Fibroblast of skin of left biceps (primary cell): ENCODE data around the gene NPR1.
A peak's percentile ranks its signal among the peaks of the same experiment; 100 is the strongest.
"Not testable (repeated sequence)": the region's sequence is repeated elsewhere in the genome, so short reads cannot be mapped to it uniquely, and the experiment has no call there.

Experiments
- DNase-seq, 2 experiments: peaks; one replicate each; pipeline ENCODE4 v3.0.0-alpha.2; 2013; ENCODE audit warnings: low read depth in 2 of 2

NPR1 gene

DNA sequence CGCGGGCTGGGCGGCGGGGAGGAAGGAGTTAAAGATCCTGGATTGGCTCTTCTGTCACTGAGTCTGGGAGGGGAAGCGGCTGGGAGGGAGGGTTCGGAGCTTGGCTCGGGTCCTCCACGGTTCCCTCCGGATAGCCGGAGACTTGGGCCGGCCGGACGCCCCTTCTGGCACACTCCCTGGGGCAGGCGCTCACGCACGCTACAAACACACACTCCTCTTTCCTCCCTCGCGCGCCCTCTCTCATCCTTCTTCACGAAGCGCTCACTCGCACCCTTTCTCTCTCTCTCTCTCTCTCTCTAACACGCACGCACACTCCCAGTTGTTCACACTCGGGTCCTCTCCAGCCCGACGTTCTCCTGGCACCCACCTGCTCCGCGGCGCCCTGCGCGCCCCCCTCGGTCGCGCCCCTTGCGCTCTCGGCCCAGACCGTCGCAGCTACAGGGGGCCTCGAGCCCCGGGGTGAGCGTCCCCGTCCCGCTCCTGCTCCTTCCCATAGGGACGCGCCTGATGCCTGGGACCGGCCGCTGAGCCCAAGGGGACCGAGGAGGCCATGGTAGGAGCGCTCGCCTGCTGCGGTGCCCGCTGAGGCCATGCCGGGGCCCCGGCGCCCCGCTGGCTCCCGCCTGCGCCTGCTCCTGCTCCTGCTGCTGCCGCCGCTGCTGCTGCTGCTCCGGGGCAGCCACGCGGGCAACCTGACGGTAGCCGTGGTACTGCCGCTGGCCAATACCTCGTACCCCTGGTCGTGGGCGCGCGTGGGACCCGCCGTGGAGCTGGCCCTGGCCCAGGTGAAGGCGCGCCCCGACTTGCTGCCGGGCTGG lies at the start of gene NPR1:
Gene NPR1 (plus strand): TSS at position 170 of the 818 bp plus-strand sequence. CDS start 421 bp downstream, at position 591.
- no peak for DNase-seq

DNA sequence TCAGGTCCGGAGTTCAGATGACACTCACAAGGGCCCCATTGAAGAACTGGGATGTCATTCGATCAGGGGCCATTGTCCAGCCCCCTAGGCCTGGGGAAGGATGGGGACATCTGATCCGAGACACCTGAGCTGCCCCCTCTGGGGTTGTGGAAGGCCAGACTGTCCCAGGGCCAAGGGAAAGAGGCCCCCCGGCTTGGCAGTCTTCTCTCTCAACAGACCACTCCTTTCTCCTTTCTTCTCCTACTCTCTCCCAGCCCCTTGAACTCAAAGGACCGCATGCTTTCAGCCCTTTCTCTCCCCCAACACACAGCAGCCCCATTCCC lies 49.2 kb upstream of the NPR1 start:
- DNase-seq, result no peak

DNA sequence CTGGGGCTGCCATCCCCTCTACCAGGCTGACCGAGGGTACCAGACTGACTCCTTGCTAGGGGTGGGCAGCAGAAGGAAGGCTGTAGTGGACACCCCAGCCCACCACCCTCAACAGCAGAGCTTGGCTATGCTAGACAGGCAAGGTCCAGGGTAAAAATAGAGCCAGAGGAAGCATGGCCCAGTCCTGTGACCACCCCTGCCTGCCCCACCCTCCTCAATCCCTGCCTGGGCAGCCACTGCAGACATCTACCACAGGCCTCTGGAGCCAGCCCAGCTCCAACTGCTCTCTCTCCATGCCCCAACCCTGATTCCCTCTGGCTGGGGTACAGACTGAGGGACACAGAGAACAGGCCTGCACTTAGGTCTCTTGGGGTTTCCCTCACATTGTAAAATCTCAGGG lies 48.5 kb upstream of the NPR1 start:
- DNase-seq, result no peak

GRCh38 chr1:153630384-153630783 lies 48.1 kb upstream of the NPR1 start:
- DNase-seq, result no peak

DNA sequence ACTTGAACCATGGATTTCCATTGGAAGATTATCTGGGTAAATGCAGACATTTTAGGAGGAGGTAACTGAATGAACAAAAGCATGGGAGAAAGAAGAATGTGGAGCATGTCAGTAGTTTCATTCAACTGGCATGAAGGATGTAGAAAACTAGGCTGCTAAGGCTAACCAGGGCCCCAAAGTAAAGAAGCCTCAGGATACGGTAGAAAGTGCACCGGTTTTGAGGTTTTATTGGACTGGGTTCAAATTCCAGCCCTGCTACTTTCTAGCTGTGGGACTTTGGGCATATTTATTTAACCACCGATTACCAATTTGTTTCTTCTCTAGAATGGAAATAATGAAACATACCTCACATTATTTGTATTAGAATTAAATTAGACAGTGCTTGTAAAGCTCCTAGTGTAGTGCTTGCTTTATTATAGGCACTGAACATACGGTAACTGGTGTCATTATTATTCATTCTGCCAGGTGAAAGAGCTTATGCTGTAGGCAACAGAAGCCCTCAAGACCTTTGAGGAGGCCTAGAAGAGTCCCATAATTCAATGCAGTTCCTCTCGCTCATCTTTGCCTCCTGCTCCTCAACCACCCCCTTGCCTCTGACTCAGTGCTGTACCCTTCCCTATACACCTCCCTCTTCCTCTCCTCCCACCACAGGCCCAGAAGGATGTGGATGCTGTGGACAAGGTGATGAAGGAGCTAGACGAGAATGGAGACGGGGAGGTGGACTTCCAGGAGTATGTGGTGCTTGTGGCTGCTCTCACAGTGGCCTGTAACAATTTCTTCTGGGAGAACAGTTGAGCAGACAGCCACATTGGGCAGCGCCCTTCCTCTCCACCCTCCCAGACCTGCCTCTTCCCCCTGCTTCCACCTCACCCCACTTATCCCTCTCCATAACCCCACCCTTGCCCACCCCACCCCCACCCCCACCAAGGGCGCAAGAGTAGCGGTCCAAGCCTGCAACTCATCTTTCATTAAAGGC lies 47.2 kb upstream of the NPR1 start:
- DNase-seq, result no peak

DNA sequence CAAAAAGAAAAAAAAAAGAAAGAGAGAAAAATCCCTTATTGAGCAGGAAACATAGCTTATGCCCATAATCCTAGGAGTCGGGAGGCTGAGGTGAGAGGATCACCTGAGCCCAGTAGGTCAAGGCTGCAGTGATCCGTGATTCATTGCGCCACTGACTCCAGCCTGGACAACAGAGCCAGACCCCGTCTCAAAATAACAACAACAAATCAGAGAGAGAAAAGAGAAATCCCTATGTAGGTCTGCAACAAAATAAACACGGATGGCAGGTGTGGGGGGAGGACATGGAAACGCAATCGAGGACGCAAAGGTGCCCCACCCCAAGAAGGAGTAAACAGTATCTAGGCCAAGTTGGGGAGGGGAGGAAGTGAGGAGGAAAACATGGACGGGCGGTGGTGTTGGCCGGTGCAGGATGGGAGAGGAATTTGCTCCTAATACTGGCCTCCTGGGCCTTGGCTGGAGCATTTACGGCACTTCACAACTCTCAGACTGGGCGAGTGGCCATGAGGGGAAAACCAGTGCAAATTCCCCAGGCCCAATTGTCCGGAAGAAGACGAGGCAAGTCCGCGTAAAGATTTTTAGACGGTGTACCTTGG lies 45.2 kb upstream of the NPR1 start:
- no peak for DNase-seq

DNA sequence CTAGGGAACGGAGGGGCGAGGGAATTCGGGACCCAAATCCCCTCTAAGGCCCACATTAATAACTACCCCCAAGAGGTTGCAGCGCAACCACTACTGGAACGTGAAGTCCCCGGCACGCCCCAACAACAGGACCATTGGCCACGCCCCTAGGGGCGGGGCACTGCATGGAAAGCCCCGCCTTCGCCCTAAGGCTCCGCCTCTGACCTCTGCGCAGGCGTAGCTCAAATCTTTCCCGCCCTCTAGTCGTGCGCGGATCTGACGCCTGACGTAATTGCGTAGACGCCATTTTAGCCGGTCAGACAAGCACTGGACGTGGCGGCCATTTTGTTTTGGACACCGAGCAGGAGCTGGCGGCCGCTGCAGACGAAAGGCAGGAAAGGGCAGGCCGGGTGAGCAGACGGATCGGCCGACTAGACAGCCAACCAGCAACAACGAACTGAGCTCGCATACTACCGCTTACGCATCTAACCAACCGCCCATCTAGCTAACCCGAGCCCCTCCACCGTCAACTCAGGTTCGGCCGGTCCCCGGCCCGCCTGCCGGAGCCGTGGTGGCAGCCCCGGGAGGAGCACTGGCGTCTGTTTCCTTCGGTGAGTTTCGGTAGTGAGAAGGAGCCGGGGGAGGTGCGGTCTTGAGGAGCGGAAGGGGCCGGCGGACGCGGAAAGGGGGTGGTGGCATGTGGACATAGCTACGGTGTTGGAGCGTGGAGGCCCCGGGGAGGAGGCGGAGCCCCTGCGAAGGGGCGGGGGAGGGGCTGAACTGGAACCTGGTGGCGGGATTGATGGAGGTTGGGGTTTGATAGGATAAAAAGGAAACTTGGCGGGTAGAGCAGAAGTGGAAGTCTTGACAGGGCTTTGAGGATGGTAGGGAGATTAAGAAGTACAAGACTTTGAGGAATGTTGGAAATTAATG lies 44.5 kb upstream of the NPR1 start, which contains the start of gene CHTOP:
Gene CHTOP (plus strand): TSS at position 313 of the 912 bp plus-strand sequence. CDS start 2,523 bp downstream, outside the sequence.
- DNase-seq, result peak; percentile 96

DNA sequence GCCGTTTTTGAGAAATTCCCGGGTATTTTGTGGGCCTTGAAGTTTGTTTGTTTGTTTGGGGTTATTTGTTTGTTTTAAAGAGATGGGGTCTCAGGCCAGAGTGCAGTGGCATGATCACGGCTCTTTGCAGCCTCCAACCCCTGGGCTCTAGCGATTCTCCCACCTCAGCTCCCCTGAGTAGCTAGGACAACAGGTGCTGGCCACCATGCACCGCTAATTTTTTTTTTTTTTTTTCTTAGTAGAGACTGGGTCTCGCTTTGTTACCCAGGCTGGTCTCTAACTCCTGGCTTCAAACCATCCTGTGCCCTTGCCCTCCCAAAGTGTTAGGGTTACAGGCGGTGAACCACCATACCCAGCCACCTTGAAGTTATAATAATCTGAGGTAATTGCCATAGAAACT lies 42.6 kb upstream of the NPR1 start:
- no peak for DNase-seq

DNA sequence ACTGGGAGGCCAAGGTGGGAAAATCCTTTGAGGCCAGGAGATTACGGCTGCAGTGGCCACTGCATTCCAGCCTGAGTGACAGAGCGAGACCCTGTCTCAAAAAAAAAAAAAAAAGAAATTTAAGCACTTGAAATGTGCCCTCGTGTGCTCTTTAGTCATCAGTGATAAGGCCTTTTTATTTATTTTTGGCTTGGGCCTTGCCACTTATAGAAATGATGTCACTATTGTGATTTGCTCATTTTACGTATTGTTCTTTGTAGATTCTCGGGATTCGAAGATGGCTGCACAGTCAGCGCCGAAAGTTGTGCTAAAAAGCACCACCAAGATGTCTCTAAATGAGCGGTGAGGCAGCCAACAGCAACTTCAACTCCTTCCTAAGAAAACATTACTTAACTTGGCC lies 42.2 kb upstream of the NPR1 start:
- no peak for DNase-seq

- no peak for DNase-seq
These were observed 40.2 kb upstream of the NPR1 start for GRCh38 chr1:153638261-153638660.

DNA sequence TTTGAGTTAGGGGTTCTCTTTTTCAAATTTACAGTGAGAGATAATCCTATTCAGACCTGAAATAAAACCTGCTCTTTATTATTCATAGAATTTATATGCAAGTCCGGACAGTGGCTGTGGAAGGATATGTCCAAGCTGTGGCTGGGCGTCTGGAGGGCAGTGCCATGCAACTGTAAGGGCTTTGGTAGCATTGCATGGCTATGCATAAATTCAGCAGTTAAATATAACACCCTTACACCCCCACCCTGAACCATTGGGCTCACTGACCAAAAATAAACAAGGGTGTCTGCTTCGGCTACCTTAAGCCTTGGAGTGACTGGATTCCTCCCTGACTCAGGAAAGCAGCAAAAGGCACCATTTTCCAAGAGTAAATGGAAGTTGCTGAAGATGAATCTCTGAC lies 39.2 kb upstream of the NPR1 start:
- DNase-seq, result no peak

- not testable (repeated sequence) for DNase-seq
These were observed 38.3 kb upstream of the NPR1 start for GRCh38 chr1:153640213-153640612.

DNA sequence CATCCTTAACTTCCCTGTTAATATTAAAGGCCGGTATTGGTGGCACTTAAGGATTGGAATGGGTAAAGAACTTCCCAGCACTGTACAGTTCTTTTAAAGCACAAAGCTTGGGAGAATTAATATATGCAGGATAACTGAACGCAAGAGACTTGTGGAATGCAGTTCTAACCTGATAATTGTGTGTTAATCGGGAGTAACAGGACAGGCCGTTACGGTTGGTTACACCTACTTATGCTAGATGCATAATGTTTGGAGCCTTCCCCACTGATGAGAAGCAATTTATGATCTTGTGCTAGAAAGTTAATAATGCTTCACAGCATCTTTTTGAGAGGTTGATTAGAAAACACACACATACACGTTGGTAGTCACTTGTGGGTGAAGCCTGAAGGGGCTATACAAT lies 37.6 kb upstream of the NPR1 start:
- no peak for DNase-seq

DNA sequence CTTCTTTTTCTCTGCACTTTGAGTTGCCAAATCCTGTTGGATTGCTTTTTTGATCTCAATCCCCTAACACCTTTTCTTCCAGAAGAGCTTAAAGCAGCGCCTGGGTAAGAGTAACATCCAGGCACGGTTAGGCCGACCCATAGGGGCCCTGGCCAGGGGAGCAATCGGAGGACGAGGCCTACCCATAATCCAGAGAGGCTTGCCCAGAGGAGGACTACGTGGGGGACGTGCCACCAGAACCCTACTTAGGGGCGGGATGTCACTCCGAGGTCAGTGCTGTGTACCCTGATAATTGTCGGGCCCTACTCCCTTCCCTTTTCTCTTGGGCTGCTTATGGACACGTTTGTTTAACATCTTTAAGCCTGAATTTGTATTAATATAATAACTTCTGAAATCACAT lies 36.3 kb upstream of the NPR1 start:
- DNase-seq, result no peak

DNA sequence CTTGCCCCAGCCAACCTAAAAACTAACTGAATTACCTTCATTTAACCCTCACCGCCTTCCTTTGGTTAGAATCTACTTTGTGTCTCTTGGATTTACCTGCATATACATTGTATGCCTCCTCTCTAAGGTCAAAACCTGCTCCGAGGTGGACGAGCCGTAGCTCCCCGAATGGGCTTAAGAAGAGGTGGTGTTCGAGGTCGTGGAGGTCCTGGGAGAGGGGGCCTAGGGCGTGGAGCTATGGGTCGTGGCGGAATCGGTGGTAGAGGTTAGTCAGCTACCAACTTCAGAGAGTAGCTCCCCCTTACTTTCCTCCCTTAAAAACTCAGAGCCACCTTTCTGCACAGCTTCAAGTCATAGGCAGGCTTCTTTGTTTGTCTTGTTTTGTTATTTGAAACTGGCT lies 35.4 kb upstream of the NPR1 start:
- no peak for DNase-seq

DNA sequence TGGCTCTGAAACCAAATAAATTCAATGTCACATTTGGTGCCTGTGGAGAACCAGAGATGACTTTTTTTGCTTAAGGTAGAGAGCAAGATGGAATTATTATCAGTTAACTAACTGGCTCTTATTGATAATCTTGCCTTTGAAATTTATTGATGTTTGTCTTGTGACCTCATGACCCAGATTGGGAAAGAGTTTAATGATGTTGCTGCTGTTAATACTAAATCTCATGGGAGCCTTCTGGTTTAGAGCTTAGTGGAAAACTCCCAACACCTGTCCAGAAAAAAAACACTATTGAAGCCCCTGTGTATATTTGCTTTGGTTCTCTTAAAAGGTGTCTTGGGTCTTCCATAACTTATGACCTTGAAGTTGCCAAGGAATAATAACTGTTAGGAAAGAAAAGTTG lies 34.7 kb upstream of the NPR1 start:
- DNase-seq, result no peak

- DNase-seq, result no peak
These were observed 31.7 kb upstream of the NPR1 start for GRCh38 chr1:153646672-153647345.

DNA sequence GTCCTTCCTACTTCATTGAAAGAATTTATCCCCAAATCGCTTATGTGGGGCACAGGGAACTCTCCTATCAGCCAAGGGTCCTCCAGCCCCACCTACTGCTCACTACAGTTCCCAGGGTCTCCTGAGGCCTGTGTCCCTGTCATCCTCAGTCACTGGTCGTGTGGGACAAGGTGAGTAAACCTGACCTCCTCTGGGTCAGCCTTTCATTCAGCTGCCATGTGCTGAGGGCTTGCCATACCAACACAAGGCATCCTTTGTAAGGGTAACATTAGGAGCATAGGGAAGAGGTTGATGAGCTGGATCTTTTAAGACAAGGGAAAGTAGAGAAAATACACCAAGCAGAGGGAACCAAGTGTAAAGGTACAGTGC lies 31.2 kb upstream of the NPR1 start:
- no peak for DNase-seq

DNA sequence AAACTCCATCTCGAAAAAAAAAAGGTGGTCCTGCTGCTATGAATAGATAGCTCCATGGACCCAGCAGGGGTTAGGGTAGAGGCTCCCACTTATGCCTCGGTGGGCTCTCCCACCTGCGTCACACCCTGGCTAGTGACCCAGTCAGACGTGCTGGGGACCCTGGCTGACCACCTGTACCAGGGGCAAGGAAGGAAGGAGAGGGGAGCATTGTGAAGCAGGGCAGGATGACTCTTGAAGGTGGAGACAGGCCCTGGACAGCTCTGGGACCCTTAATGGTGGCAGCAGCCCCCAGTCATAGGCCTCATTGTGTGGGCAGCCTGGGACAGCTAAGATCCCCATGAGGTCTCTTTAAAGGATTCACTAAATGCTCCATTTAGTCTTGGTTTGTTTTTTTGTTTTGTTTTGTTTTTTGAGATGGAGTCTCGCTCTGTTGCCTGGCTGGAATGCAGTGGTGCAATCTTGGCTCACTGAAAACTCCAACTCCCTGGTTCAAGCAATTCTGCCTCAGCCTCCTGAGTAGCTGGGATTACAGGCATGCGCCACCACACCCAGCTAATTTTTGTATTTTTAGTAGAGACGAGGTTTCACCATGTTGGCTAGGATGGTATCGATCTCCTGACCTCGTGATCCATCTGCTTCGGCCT lies 30.4 kb upstream of the NPR1 start:
- DNase-seq, result no peak

DNA sequence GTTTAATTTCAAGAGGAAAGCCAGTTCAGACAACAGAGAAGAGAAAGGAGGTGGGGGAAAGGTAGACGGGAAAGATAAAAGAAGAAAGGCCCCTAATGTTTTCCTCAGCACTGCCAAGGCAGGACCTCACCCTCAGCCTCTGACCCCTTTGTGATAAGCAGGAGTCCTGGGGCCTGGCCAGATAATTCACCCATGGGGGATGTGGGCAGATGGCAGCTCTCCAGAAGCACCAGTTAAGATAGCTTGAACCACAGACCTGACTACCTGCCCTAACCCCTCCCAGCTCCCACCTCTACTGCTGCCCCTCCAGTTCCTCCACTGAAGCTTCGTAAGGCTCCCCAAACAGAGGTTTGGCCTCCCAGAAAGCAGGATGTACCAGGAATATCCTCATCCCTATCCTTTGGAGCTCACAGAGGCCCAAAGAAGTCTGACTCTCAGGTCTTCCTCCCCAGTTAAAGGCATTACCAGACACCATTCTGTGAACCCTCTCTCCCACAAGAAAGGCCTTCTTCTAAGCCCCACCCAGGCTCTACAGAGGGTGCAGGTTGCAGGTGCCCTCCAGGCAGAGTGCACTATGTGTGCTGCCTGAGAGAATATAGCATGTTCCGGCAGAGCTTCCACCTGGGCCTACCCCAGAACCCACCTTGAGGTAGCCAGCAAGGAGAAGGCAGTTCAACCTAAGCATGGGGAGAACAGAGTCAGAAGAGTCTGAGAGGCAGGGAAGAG lies 29.2 kb upstream of the NPR1 start:
- DNase-seq, result no peak
